MM.1S (cell line): ENCODE data around the gene ADAMTS12.

Source experiments
- CTCF ChIP-seq: fragments of 300-600 bp; sonication (generic); IDR thresholded peaks from 2 replicates; pipeline ENCODE4 v1.5.1; 2016; ENCODE audit warnings: antibody characterized with exemption, low read length, mixed read lengths
- EZH2 ChIP-seq: fragments of 300-600 bp; sonication (generic); optimal IDR thresholded peaks from 2 replicates; pipeline ENCODE3; 2017; ENCODE audit warnings: low read depth, mild to moderate bottlenecking, antibody characterized with exemption, low read length, mixed read lengths

- TF ChIP-seq CTCF (no peak), EZH2 (no peak)
These were observed 387.2 kb downstream of the ADAMTS12 start for GRCh38 chr5:33504570-33504969.
